WERI-Rb-1 (cell line): ENCODE results near the gene RABIF.

Source experiments
- DNase-seq: peaks from one replicate; pipeline ENCODE4 v3.0.0-alpha.2; 2020
- H3K27ac ChIP-seq: fragments of 250-450 bp; sonication (Bioruptor Pico); 2 replicates; pipeline ENCODE4 v1.5.1; 2020; ENCODE audit warnings: mild to moderate bottlenecking, moderate library complexity
- H3K27me3 ChIP-seq: fragments of 250-450 bp; sonication (Bioruptor Pico); 2 replicates; pipeline ENCODE4 v1.5.1; 2021; ENCODE audit warnings: mild to moderate bottlenecking, low read depth, moderate library complexity; ENCODE audit not compliant: insufficient read depth, severe bottlenecking
- H3K36me3 ChIP-seq: fragments of 250-450 bp; sonication (Bioruptor Pico); 2 replicates; pipeline ENCODE4 v1.5.1; 2020; ENCODE audit warnings: mild to moderate bottlenecking, moderate library complexity
- H3K4me3 ChIP-seq: 2 replicates; pipeline ENCODE4 v1.5.1; 2011; ENCODE audit warnings: low read depth, mild to moderate bottlenecking, control low read depth, low read length
- H3K9me3 ChIP-seq: fragments of 250-450 bp; sonication (Bioruptor Pico); 2 replicates; pipeline ENCODE4 v1.5.1; 2021; ENCODE audit warnings: mild to moderate bottlenecking, moderate library complexity; ENCODE audit not compliant: severe bottlenecking
- CTCF ChIP-seq: IDR thresholded peaks from 2 replicates; pipeline ENCODE4 v1.5.1; 2011; ENCODE audit warnings: low read depth, mild to moderate bottlenecking, control low read depth, inconsistent platforms, low read length

The RABIF gene

GRCh38 chr1:202862679-202863560 is 26.0 kb downstream of the RABIF start:
- Histone ChIP-seq H3K27me3 (no peaks in the 10 kb centered on the region), H3K9me3 (no peaks in the 10 kb centered on the region), H3K4me3 (no peak overlapping the region), H3K36me3 (peaks cover 10% of the 10 kb centered on the region), H3K27ac (0 out of 2 replicates have a peak overlapping the region, but pooled peaks have one; percentile 1)
- peak; percentile 64 for DNase-seq
- no peak for TF ChIP-seq CTCF

GRCh38 chr1:202861420-202862132 is 27.4 kb downstream of the RABIF start:
- no peak for TF ChIP-seq CTCF
- peak overlapping the region; percentile 65 for H3K27ac ChIP-seq
- H3K27me3 ChIP-seq: no peaks in the 10 kb centered on the region
- no peaks in the 10 kb centered on the region for H3K9me3 ChIP-seq
- H3K4me3 ChIP-seq: peak overlapping the region; percentile 69
- H3K36me3 ChIP-seq: peaks cover 23% of the 10 kb centered on the region
- DNase-seq: peak; percentile 100

GRCh38 chr1:202860744-202861419 is 28.1 kb downstream of the RABIF start:
- no peak for TF ChIP-seq CTCF
- H3K4me3 ChIP-seq: peak overlapping the region; percentile 69
- no peaks in the 10 kb centered on the region for H3K9me3 ChIP-seq
- H3K36me3 ChIP-seq: peaks cover 23% of the 10 kb centered on the region
- no peaks in the 10 kb centered on the region for H3K27me3 ChIP-seq
- DNase-seq: peak; percentile 86
- H3K27ac ChIP-seq: peak overlapping the region; percentile 65

- H3K9me3 ChIP-seq: no peaks in the 10 kb centered on the region
- H3K4me3 ChIP-seq: no peak overlapping the region
- H3K36me3 ChIP-seq: peaks cover 34% of the 10 kb centered on the region
- DNase-seq: no peak
- H3K27ac ChIP-seq: no peak overlapping the region; the same call in 1 of the 2 replicates
- H3K27me3 ChIP-seq: no peaks in the 10 kb centered on the region
- no peak for TF ChIP-seq CTCF
These were observed 30.0 kb downstream of the RABIF start for GRCh38 chr1:202858789-202859414.

GRCh38 chr1:202858331-202858730 is 30.6 kb downstream of the RABIF start:
- Histone ChIP-seq H3K27me3 (no peaks in the 10 kb centered on the region), H3K27ac (no peak overlapping the region; the same call in 1 of the 2 replicates), H3K4me3 (no peak overlapping the region), H3K36me3 (peaks cover 34% of the 10 kb centered on the region), H3K9me3 (no peaks in the 10 kb centered on the region)
- no peak for TF ChIP-seq CTCF
- no peak for DNase-seq
